ENCODE data around the gene CPSF4.
"Not testable (repeated sequence)": the region's sequence is repeated elsewhere in the genome, so short reads cannot be mapped to it uniquely, and the experiment has no call there.

CPSF4 gene

GRCh38 chr7:99490878-99491277 is 52.1 kb downstream of the CPSF4 start:
- DNase-seq (ENCODE audit: low read depth in 2 of 2), result no peak

- no peak for DNase-seq (ENCODE audit: low read depth in 2 of 2)
Measured at GRCh38 chr7:99493823-99494222, 55.1 kb downstream of the CPSF4 start.

- DNase-seq (ENCODE audit: low read depth in 2 of 2), result no peak
Measured at GRCh38 chr7:99497766-99498545, 59.2 kb downstream of the CPSF4 start.

DNA sequence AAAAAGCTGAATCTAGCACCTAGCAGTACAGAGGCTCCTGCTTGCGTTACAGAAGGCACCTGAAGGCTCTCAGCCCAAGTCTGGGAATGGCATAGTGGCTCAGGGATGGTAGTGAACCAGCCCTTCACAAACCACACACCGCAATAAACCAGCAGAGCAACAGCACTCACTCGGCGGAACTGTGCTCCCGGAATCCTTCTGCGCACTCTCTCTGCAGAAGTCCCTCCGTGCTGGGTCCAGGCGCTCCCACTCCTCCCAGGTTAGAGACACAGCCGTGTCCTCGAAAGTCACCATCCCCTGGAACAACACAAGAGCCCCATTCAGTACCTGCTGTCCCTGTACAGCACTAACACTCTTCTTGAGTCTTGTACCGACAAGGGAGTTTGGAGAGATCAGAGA is 59.8 kb downstream of the CPSF4 start:
- DNase-seq (ENCODE audit: low read depth in 2 of 2), result no peak

GRCh38 chr7:99499371-99499720 is 60.6 kb downstream of the CPSF4 start:
- DNase-seq (ENCODE audit: low read depth in 2 of 2), result no peak

GRCh38 chr7:99499721-99500636 is 61.2 kb downstream of the CPSF4 start, which contains the start of gene ZNF394:
ZNF394 (minus strand) TSS chr7:99500281; CDS start chr7:99500093, 188 bp downstream.
- peak; percentile 79 to 80 for DNase-seq (ENCODE audit: low read depth in 2 of 2)

DNA sequence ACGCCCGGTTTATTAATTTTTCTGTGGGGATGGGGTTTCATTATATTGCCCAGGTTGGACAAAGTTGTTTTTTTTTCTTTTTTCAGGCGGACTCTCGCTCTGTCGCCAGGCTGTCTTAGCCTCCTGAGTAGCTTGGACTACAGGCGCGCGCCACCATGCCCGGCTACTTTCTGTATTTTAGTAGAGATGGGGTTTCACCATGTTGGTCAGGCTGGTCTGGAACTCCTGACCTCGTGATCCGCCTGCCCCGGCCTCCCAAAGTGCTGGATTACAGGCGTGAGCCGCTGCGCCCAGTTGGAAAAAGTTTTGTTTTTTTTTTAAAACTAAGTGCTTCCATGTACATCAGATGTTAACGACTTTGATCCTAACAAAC is 61.9 kb downstream of the CPSF4 start:
- DNase-seq (ENCODE audit: low read depth in 2 of 2), result no peak

- not testable (repeated sequence) for DNase-seq (ENCODE audit: low read depth in 2 of 2)
Measured at GRCh38 chr7:99501236-99501635, 62.5 kb downstream of the CPSF4 start.

- DNase-seq (ENCODE audit: low read depth in 2 of 2), result no peak
Measured at GRCh38 chr7:99504281-99504602, 65.5 kb downstream of the CPSF4 start.

DNA sequence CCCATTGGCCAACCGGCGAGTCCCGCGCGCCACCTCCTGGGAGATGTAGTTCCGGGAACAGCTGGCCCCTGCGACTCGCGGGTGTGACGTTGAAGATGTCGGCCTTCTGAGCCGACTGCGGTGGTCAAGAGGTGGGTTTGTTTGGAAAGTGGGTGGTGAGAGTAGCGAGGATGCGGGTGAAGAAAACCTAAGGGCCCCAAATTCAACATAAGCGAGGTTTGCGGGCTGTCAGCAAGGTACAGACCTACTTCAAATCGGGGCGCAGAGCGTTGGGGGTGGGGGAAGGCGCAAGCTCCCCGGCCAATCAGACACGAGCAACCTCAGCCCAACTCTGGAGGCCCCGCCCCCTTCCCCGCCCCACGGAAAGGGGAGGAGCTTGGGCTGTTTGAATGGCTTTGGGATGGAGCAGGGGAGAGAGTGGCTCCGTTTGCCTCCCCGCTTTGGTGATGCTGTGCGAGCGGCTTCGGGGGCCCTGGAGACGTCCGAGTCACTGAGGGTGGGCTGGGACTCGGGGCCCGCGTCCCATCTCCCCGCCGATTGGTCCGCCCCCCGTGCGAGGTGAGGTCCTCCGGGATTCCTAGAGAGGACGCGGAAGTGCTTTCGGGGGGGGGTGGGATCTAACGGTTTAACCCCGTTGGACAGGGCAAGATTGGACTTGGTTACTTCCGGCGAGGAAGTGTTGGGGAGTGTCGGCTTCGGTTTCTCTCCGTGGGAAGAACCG is 66.0 kb downstream of the CPSF4 start, which contains the start of gene ZKSCAN5:
Gene ZKSCAN5, plus strand, starts transcription at position 60 of the 721 bp plus-strand sequence. CDS start 1,383 bp downstream, outside the sequence.
- peak; percentile 97 to 98 for DNase-seq (ENCODE audit: low read depth in 2 of 2)

DNA sequence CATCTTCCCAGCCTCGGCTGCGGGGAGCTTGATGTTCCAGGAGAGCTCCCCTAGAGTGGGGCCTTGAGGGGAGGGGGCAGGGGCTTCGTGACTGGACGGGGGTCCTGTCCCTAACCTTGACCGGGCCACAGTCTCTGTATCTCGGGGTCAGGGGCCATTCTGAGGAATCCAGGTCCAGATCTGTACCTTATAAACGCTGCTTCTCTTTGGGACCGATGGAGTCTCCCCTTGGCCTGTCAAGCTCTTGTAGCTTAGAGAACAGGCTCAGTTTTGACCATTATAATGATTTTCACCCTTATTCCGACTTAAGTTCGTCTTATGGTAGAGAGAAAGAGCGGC is 66.5 kb downstream of the CPSF4 start:
- DNase-seq (ENCODE audit: low read depth in 2 of 2), result no peak

Data from stimulated activated CD4-positive, alpha-beta T cell treated with anti-CD3 and anti-CD28 coated beads, Interleukin-1b, Interleukin-23, amount 100 ng/mL, for 4 hours (primary cell).